B cell (primary cell): ENCODE measurements around the gene EP400.

Experiments
- EZH2 ChIP-seq: IDR thresholded peaks from 2 replicates; pipeline ENCODE4 v1.6.1; 2012; ENCODE audit warnings: borderline replicate concordance, low read depth, mild to moderate bottlenecking, moderate library complexity, low read length; ENCODE audit not compliant: insufficient read depth, poor library complexity, severe bottlenecking
- TF ChIP-seq, protein P1 (sequence below): fragments of 200-600 bp; IDR thresholded peaks from one replicate; pipeline ENCODE4 v1.8.0; 2022; ENCODE audit warnings: antibody characterized with exemption, mild to moderate bottlenecking

DNA sequence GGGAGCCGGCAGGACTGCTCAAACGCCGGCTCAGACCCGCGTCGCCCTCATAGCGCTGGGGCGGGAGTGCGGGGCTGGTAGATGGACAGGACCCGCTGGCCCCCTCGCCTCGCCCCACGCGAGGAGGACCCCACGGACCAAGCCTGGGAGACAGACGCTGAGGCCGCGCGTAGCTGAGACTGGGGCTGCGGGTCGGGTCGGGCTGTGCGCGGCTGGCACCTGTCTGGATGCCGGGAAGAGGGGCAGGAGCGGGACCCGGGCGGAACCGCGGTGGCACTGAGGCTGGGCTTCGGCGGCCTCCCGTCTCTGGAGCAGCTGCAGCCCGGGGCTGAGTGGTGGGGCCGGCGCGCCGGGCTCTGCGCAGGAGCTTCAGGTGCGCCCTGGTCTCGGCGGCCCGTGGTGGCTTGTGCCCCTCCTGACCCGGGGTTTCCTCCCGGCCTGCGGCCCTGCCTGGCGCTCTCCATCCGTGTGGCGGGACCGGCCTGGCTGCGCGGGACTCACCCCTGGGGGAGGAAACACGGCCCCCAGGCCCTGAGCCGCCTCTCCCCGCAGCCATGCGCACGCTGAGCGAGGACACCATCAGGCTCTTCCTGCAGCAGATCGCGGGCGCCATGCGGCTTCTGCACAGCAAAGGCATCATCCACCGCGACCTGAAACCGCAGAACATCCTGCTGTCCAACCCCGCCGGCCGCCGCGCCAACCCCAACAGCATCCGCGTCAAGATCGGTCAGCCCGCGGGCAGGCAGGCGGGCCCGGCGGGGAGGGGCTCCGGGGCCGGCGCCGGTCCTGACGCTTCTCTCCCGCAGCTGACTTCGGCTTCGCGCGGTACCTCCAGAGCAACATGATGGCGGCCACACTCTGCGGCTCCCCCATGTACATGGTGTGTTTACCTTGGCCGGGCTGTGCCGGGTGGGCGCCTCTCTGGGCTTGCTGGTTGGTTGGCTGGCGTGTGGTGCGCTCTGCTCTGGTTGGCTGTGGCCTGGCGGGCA lies 41.4 kb upstream of the EP400 start:
- no peak for TF ChIP-seq EZH2
- TF ChIP-seq, protein P1, sequence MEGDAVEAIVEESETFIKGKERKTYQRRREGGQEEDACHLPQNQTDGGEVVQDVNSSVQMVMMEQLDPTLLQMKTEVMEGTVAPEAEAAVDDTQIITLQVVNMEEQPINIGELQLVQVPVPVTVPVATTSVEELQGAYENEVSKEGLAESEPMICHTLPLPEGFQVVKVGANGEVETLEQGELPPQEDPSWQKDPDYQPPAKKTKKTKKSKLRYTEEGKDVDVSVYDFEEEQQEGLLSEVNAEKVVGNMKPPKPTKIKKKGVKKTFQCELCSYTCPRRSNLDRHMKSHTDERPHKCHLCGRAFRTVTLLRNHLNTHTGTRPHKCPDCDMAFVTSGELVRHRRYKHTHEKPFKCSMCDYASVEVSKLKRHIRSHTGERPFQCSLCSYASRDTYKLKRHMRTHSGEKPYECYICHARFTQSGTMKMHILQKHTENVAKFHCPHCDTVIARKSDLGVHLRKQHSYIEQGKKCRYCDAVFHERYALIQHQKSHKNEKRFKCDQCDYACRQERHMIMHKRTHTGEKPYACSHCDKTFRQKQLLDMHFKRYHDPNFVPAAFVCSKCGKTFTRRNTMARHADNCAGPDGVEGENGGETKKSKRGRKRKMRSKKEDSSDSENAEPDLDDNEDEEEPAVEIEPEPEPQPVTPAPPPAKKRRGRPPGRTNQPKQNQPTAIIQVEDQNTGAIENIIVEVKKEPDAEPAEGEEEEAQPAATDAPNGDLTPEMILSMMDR, result no peak
